Activated naive CD4-positive, alpha-beta T cell treated with anti-CD3 and anti-CD28 coated beads for 36 hours (primary cell): ENCODE data around the gene PLXNA2. TPM values are rescaled to one million over a fixed set of nuclear protein-coding genes. Genes with fewer than 3 reads are reported as not detected.

ENCODE experiments used
- CTCF ChIA-PET: fragments of 350-600 bp; sonication (Branson Sonifier 250); formaldehyde crosslinking; loops from one replicate; lab custom pipeline; 2021; ENCODE audit warnings: antibody characterized with exemption; lab: Charles Lee
- DNase-seq: peaks from one replicate; pipeline ENCODE4 v3.0.0-alpha.2; 2020
- H3K27ac Mint-ChIP-seq: one replicate; pipeline ENCODE4 v1.8.0; 2021; ENCODE audit warnings: mild to moderate bottlenecking, mixed read lengths
- H3K27me3 Mint-ChIP-seq: one replicate; pipeline ENCODE4 v1.8.0; 2021; ENCODE audit warnings: low read depth, mixed read lengths
- H3K36me3 Mint-ChIP-seq: one replicate; pipeline ENCODE4 v1.8.0; 2021; ENCODE audit warnings: low read depth, mixed read lengths
- H3K4me1 Mint-ChIP-seq: one replicate; pipeline ENCODE4 v1.8.0; 2021; ENCODE audit warnings: low read depth, mixed read lengths
- H3K4me3 Mint-ChIP-seq: one replicate; pipeline ENCODE4 v1.8.0; 2021; ENCODE audit warnings: mild to moderate bottlenecking, moderate library complexity, mixed read lengths
- H3K9me3 Mint-ChIP-seq: one replicate; pipeline ENCODE4 v1.8.0; 2021; ENCODE audit warnings: mixed read lengths
- intact Hi-C: fragments of 100-400 bp; cut with micrococcal nuclease; formaldehyde crosslinking; loops from one replicate; pipeline ENCODE4 v1.15.1; 2023
- total RNA-seq, 2 experiments: library from RNA; stranded (reverse); gene quantifications; one replicate each; pipeline ENCODE4 v1.2.3, GENCODE V29; 2021

Gene PLXNA2
- total RNA-seq, 2 experiments from 2014 or later, result 0.26 to 0.35 TPM

DNA sequence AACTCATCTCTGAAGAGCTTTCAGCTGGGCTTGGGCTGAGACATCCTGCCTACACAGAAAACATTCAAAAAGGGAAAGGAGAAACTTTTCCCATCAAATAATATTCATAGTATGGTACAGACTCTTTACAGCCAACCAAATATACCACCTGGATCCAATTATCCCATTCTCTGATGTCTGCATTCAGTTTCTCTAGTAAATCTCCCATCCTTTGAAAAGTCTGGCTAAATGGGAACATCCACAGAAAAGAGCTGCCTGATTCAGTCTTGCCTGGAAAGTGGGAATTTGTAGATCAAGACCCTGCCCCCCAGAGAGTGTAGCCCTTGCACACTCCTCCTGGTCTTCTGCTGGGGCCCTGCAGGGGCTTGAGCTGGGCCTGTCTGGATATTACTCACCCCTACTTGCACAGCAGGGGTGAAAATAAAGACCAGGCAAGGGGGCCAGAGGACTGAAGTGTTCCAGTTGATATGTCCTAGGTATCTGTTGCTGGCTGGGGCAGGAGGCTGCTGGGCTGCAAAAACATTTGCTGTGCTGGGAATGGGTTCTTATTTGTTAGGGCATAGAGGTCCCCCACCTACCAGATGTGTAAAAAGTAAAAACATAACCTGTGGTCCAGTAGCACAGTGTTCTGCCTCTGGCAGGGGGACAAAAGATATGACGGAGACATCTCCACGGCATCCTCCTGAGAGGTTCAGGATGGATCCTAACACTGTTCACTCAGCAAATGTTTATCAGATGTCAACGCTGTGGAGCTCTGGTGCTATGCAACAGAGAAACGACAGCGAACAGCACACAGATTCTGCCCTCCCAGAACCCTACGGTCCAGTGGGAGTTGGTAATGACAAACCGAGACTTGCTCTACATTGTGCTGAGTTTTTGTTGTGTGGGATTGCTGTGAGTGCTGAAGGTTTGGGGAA is 140.3 kb downstream of the PLXNA2 start:
- Mint-ChIP-seq H3K27ac (no peak overlapping the region), H3K9me3 (no peaks in the 10 kb centered on the region), H3K4me1 (no peaks in the 10 kb centered on the region), H3K36me3 (no peaks in the 10 kb centered on the region), H3K4me3 (no peak overlapping the region), H3K27me3 (no peaks in the 10 kb centered on the region)
- DNase-seq, result no peak
- intact Hi-C loops, result no loop called here
- CTCF ChIA-PET, result interaction anchor here (1.5 kb wide), 2 partner anchors 8 to 10 kb away, joined by 3 read pairs; no protein-coding TSS in a partner anchor

DNA sequence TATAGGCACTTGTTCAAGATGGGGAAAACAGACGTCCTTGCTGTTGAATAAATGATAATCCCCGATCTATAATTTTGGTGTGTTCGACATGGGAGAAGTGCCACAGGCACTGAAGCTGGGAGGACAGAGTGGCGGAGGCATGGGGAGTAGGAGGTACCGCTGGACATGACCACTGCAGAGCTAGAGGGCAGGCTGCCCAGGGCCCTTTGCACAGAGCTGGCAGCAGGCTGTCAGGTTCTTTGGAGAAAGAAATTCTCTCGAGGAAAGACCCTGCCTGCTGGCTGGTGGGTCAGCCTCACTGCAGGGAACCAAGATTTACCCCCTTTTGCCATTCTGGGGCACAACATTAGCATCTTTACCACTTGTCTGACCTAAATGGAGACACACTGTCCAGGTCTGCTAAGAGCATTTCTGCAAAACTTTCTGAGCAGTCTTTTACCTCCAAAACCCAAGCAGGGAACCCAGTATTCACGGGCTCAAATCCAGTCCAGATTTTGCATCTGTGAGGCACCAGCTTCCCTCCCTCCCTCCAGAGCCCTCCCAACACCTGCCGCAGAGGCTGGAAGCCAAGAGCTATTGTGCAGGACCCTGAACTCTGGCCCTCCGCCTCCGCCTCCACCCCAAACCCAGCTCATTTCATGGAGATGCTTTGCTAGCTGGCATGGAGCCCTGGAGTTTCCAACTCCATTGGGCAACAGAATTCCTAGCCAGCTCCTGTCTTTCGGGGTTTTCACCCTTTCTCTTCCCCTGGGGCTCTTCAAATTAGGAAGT is 142.3 kb downstream of the PLXNA2 start:
- intact Hi-C loops, result no loop called here
- no peak overlapping the region for H3K4me3 Mint-ChIP-seq
- CTCF ChIA-PET, result interaction anchor here (0.6 to 1.5 kb wide), 4 partner anchors 10 to 192 kb away, joined by 3 read pairs; no protein-coding TSS in a partner anchor
- no peaks in the 10 kb centered on the region for H3K4me1 Mint-ChIP-seq
- no peak overlapping the region for H3K27ac Mint-ChIP-seq
- H3K27me3 Mint-ChIP-seq, result no peaks in the 10 kb centered on the region
- no peaks in the 10 kb centered on the region for H3K36me3 Mint-ChIP-seq
- H3K9me3 Mint-ChIP-seq, result no peaks in the 10 kb centered on the region
- no peak for DNase-seq

- Mint-ChIP-seq H3K4me3 (no peak overlapping the region), H3K36me3 (no peaks in the 10 kb centered on the region), H3K27me3 (no peaks in the 10 kb centered on the region), H3K27ac (no peak overlapping the region), H3K4me1 (no peaks in the 10 kb centered on the region), H3K9me3 (no peaks in the 10 kb centered on the region)
- no peak for DNase-seq
- intact Hi-C loops, result no loop called here
- CTCF ChIA-PET, result no interaction called here
Measured at GRCh38 chr1:208100906-208101305, 143.3 kb downstream of the PLXNA2 start.

- intact Hi-C loops, result no loop called here
- no peaks in the 10 kb centered on the region for H3K9me3 Mint-ChIP-seq
- H3K36me3 Mint-ChIP-seq, result no peaks in the 10 kb centered on the region
- no peak for DNase-seq
- CTCF ChIA-PET, result interaction anchor here (0.6 to 1.0 kb wide), 2 partner anchors 32 to 79 kb away, joined by 3 to 4 read pairs; no protein-coding TSS in a partner anchor
- no peaks in the 10 kb centered on the region for H3K27me3 Mint-ChIP-seq
- no peak overlapping the region for H3K4me3 Mint-ChIP-seq
- H3K4me1 Mint-ChIP-seq, result no peaks in the 10 kb centered on the region
- H3K27ac Mint-ChIP-seq, result no peak overlapping the region
Measured at GRCh38 chr1:208100106-208100505, 144.1 kb downstream of the PLXNA2 start.

- H3K9me3 Mint-ChIP-seq, result no peaks in the 10 kb centered on the region
- no peaks in the 10 kb centered on the region for H3K36me3 Mint-ChIP-seq
- CTCF ChIA-PET, result interaction anchor here (1.0 kb wide), 1 partner anchor 34 kb away, joined by 3 read pairs; no protein-coding TSS in a partner anchor
- H3K4me1 Mint-ChIP-seq, result no peaks in the 10 kb centered on the region
- H3K27me3 Mint-ChIP-seq, result no peaks in the 10 kb centered on the region
- H3K4me3 Mint-ChIP-seq, result no peak overlapping the region
- H3K27ac Mint-ChIP-seq, result no peak overlapping the region
- intact Hi-C loops, result no loop called here
- DNase-seq, result no peak
Measured at GRCh38 chr1:208098773-208099172, 145.4 kb downstream of the PLXNA2 start.

GRCh38 chr1:208093754-208094719 is 150.1 kb downstream of the PLXNA2 start:
- CTCF ChIA-PET, result interaction anchor here (0.7 to 10.6 kb wide), 19 partner anchors 9 to 192 kb away, joined by 3 to 165 read pairs (median 3); no protein-coding TSS in a partner anchor
- Mint-ChIP-seq H3K4me1 (no peaks in the 10 kb centered on the region), H3K36me3 (no peaks in the 10 kb centered on the region), H3K27ac (no peak overlapping the region), H3K27me3 (no peaks in the 10 kb centered on the region), H3K9me3 (no peaks in the 10 kb centered on the region), H3K4me3 (no peak overlapping the region)
- intact Hi-C loops, result loop anchor here (1.0 kb wide), 3 partner anchors 58 to 151 kb away; no protein-coding TSS in a partner anchor
- DNase-seq, result peak; percentile 82

DNA sequence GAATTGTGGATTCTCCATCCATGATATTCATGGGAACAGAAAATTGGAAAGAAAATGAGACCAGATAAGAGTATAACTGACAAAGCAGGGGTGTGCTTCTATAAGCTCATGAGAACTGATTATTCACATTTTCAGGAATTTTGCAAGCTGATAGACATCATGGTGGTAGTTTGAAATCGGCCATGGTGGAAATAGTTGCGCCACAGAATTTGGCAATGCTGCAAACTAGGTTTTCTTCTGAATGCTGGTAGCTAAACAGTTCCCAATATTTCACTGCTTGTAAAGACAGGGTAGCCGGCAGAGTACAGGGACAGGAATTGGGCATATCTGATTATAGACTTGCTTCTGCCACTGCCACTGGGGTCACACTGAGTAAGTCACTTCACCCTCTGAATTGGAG is 151.1 kb downstream of the PLXNA2 start:
- H3K27me3 Mint-ChIP-seq, result no peaks in the 10 kb centered on the region
- no peaks in the 10 kb centered on the region for H3K9me3 Mint-ChIP-seq
- CTCF ChIA-PET, result interaction anchor here (0.9 to 10.6 kb wide), 9 partner anchors 15 to 151 kb away, joined by 3 to 165 read pairs (median 3); partner anchors contain the start of gene PLXNA2
- no peak overlapping the region for H3K27ac Mint-ChIP-seq
- no peak overlapping the region for H3K4me3 Mint-ChIP-seq
- no peak for DNase-seq
- H3K36me3 Mint-ChIP-seq, result no peaks in the 10 kb centered on the region
- intact Hi-C loops, result loop anchor here (1.0 kb wide), 3 partner anchors 57 to 152 kb away; no protein-coding TSS in a partner anchor
- H3K4me1 Mint-ChIP-seq, result peaks cover 5% of the 10 kb centered on the region

- intact Hi-C loops, result no loop called here
- Mint-ChIP-seq H3K36me3 (no peaks in the 10 kb centered on the region), H3K27ac (no peak overlapping the region), H3K4me3 (no peak overlapping the region), H3K4me1 (peaks cover 27% of the 10 kb centered on the region), H3K9me3 (no peaks in the 10 kb centered on the region), H3K27me3 (no peaks in the 10 kb centered on the region)
- DNase-seq, result no peak
- CTCF ChIA-PET, result interaction anchor here (1.0 to 10.6 kb wide), 3 partner anchors 24 to 154 kb away, joined by 3 to 165 read pairs (median 8); partner anchors contain the start of gene PLXNA2
Measured at GRCh38 chr1:208090388-208091301, 153.5 kb downstream of the PLXNA2 start.

- Mint-ChIP-seq H3K27ac (no peak overlapping the region), H3K4me3 (no peak overlapping the region), H3K9me3 (no peaks in the 10 kb centered on the region), H3K36me3 (no peaks in the 10 kb centered on the region), H3K27me3 (no peaks in the 10 kb centered on the region), H3K4me1 (peaks cover 28% of the 10 kb centered on the region)
- CTCF ChIA-PET, result interaction anchor here (1.0 to 10.6 kb wide), 3 partner anchors 23 to 155 kb away, joined by 3 to 165 read pairs (median 8); partner anchors contain the start of gene PLXNA2
- intact Hi-C loops, result loop anchor here (5.0 kb wide), 1 partner anchor 208 kb away; no protein-coding TSS in a partner anchor
- no peak for DNase-seq
Measured at GRCh38 chr1:208089761-208090370, 154.3 kb downstream of the PLXNA2 start.

DNA sequence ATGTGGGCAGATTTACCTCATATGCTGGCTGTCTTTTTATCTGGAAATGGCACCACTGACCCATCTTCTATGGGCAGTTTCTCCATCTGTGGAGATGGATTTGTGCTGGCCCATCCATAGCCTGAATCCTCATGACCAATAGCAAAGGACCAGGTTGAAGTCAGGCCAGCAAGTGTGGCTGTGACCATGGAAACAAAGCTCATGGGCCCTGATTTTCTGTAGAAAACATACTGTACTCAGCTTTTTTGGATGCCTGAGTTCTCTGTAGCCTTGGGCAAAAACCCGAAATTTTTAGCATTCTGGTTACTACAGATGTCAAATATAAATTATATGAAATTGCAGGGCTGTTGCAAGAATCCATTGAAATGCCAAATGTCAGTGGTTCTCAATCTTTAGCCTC is 155.0 kb downstream of the PLXNA2 start:
- Mint-ChIP-seq H3K4me3 (no peak overlapping the region), H3K27ac (no peak overlapping the region), H3K9me3 (no peaks in the 10 kb centered on the region), H3K4me1 (peaks cover 28% of the 10 kb centered on the region), H3K36me3 (no peaks in the 10 kb centered on the region), H3K27me3 (no peaks in the 10 kb centered on the region)
- intact Hi-C loops, result loop anchor here (5.0 kb wide), 1 partner anchor 207 kb away; no protein-coding TSS in a partner anchor
- DNase-seq, result no peak
- CTCF ChIA-PET, result interaction anchor here (1.2 to 10.6 kb wide), 4 partner anchors 8 to 156 kb away, joined by 3 to 165 read pairs (median 6); partner anchors contain the start of gene PLXNA2
